COR-L47 (cell line): ENCODE measurements around the gene NCBP2.
A peak's percentile ranks its signal among the peaks of the same experiment; 100 is the strongest.
"Not testable (repeated sequence)": the region's sequence is repeated elsewhere in the genome, so short reads cannot be mapped to it uniquely, and the experiment has no call there.

Experiments
- DNase-seq: peaks from one replicate; lab custom pipeline; 2025; lab: John Stamatoyannopoulos, UW

Gene NCBP2

GRCh38 chr3:196968233-196969133 lies 26.2 kb upstream of the NCBP2 start, which contains the start of gene PIGZ:
PIGZ (minus strand) TSS chr3:196968833; CDS start chr3:196952031, 16,802 bp downstream.
- DNase-seq: peak; percentile 42

GRCh38 chr3:196967412-196968232 lies 25.3 kb upstream of the NCBP2 start:
- no peak for DNase-seq

- DNase-seq: no peak
Measured at GRCh38 chr3:196966526-196967401, 24.4 kb upstream of the NCBP2 start.

- DNase-seq: no peak
Measured at GRCh38 chr3:196965804-196966173, 23.5 kb upstream of the NCBP2 start.

- DNase-seq: no peak
Measured at GRCh38 chr3:196965112-196965803, 22.9 kb upstream of the NCBP2 start.

- DNase-seq: no peak
Measured at GRCh38 chr3:196963631-196963953, 21.3 kb upstream of the NCBP2 start.

GRCh38 chr3:196962930-196963630 lies 20.8 kb upstream of the NCBP2 start:
- DNase-seq: no peak

GRCh38 chr3:196962108-196962929 lies 20.0 kb upstream of the NCBP2 start:
- DNase-seq: no peak

- DNase-seq: no peak
Measured at GRCh38 chr3:196954832-196955231, 12.5 kb upstream of the NCBP2 start.

- no peak for DNase-seq
Measured at GRCh38 chr3:196951371-196951770, 9.0 kb upstream of the NCBP2 start.

- DNase-seq: no peak
Measured at GRCh38 chr3:196949750-196950149, 7.4 kb upstream of the NCBP2 start.

GRCh38 chr3:196949285-196949619 lies 6.9 kb upstream of the NCBP2 start:
- DNase-seq: no peak

GRCh38 chr3:196948442-196949284 lies 6.3 kb upstream of the NCBP2 start:
- peak; percentile 8 for DNase-seq

- no peak for DNase-seq
Measured at GRCh38 chr3:196947860-196948441, 5.6 kb upstream of the NCBP2 start.

- no peak for DNase-seq
Measured at GRCh38 chr3:196947136-196947859, 5.0 kb upstream of the NCBP2 start.

GRCh38 chr3:196944037-196944790 lies 1.9 kb upstream of the NCBP2 start:
- not testable (repeated sequence) for DNase-seq

GRCh38 chr3:196942915-196943277 lies 568 bp upstream of the NCBP2 start:
- no peak for DNase-seq
